GM10847 (cell line): ENCODE data around the gene ZNF586.
A peak's percentile ranks its signal among the peaks of the same experiment; 100 is the strongest.

Experiments used
- POLR2A ChIP-seq: IDR thresholded peaks from 2 replicates; pipeline ENCODE4 v1.6.1; 2011; ENCODE audit not compliant: insufficient read length; ENCODE audit errors: extremely low read depth

ZNF586 gene

GRCh38 chr19:57779220-57779845 is 9.9 kb downstream of the ZNF586 start:
- TF ChIP-seq POLR2A = no peak

- no peak for TF ChIP-seq POLR2A
Observed at GRCh38 chr19:57786286-57786685, 16.8 kb downstream of the ZNF586 start.

GRCh38 chr19:57786906-57787305 is 17.4 kb downstream of the ZNF586 start:
- no peak for TF ChIP-seq POLR2A

DNA sequence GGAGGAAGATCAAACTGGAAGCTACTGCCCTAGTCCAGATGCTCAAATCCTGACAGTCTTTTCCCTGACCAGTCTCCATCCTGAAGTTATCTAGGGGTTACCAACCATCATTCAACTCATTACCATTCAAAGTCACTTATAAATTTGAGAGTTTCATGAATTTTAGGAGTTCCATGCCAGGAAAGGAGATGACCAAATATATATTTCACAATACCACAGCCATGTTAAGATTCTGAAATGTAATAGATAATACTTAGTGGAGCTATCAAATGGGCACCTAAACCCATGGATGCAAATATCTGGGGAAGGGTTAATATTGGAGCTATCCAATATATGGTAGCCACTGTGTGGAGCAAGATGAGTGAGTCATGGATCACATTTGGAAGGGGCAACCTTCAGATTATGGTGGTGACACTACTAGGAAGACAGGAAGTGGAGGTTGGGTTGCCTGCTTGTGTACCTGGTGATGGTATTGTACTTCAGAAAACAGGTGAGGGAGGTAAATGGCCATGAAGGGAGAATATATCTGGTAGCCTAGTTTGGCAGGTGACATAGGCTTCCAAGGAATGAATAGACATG is 18.7 kb downstream of the ZNF586 start:
- TF ChIP-seq POLR2A = no peak

DNA sequence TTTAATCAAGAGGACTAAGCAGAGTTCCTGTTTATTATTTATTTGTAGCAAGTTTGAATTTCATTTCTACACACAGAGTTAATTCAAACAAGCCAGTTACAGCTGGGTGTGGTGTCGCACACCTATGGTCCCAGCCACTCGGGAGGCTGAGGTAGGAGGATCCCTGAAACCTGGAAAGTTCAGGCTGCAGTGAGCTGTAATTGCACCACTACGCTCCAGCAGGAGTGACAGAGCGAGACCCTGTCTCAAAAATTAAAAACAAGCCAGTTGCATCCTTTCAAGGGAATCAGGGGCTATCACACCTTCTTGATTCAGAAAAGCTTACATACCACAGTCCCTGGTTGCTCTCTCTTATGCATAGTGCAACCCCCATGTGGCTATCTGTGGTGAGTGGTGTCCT is 19.8 kb downstream of the ZNF586 start:
- no peak for TF ChIP-seq POLR2A

DNA sequence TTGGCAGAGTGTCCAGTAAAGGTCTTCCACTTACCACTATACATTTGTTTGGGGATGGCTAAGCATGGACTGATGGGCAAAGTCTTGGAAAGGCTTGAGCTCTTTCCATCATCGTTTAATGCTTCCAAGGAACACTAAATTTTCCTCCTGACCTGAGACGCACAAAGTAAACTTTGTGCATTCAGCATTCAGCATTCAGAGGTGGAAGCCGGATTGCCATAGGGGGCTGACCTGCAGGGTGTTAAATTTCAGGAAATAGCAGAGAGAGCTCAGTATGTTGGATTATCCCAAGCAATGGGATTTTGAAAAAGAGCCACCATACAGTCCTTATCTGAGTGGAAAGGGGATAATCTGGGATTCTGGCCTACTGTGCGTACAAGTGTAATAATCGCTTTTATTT is 31.2 kb downstream of the ZNF586 start:
- TF ChIP-seq POLR2A = no peak

DNA sequence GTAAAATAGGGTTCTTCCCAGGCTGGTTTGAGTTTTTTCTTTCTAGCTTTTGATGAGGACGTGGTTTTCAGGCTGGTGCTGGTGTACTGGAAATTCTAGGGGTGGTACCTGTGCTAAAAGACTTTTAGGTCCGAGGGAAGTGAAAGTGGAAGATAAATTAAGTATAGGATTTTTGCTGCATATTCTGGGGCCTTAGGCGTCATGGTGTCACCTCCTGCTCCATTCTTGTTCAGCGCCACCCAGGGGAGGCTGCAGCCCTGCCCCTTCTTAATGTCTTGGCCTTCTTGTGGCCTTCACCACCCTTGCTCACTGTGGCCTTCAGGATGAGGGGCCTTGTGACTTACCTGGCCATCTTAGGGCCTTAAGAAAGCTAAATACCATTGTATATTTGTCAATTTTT is 32.8 kb downstream of the ZNF586 start:
- TF ChIP-seq POLR2A = no peak

DNA sequence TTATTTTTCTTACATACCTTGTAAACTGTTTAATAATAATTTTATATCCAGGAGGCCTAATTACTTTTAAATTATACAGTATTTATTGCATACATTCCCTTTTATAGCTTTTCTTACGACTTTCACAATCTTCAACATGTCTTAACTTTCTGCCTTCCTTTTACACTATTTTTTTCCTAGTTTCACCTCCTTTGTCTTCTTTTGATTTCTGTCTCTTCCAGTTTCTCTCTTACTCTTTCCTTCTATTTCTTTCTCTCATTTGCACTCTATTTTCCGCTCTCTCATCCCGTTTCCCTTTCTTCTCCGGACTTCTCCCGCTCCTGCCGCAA is 33.8 kb downstream of the ZNF586 start:
- no peak for TF ChIP-seq POLR2A

GRCh38 chr19:57803594-57804325 is 34.3 kb downstream of the ZNF586 start:
- no peak for TF ChIP-seq POLR2A

DNA sequence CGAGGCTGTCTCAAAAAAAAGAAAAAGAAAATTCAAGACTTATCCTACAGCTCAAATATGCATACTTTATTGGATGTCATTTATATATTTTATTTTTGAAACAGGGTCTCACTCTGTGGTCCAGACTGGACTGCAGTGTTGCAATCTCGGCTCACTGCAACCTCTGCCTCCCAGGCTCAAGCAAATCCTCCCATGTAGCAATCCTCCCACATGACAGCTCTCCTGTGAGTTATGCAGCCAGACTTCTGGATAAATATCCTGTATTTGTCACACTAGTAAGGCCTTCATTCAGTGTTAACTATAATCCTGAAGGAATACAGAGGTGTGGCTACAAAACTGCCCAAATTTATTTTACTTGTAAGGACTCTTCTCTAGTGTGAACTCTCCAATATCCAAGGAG is 38.1 kb downstream of the ZNF586 start:
- no peak for TF ChIP-seq POLR2A

GRCh38 chr19:57812226-57812625 is 42.8 kb downstream of the ZNF586 start:
- no peak for TF ChIP-seq POLR2A

DNA sequence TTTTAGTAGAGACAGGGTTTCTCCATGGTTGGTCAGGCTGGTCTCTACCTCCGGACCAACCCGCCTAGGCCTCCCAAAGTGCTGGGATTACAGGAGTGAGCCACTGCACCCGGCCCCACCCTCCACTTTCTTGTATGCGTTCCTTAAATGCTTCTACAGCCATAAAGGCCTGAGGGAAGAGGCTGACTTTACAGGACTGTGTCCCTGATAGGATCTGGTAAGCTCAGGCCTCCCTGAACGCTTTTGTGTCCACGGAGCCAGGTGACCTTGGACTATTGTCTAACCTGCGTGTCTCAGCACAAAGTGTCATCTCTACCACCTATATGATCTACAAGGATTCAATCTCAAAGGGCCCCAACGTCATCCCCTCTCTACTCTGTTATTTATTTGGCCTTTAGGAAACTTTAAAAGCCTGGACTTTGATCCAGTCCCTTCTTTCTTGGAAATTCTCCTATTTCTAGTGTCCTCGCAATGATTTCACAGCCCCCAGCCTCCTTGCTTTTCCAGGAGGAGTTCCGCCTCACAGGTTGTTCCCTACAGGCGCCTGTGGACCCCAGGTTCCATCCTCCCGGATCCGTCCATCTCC is 44.5 kb downstream of the ZNF586 start:
- TF ChIP-seq POLR2A = no peak

DNA sequence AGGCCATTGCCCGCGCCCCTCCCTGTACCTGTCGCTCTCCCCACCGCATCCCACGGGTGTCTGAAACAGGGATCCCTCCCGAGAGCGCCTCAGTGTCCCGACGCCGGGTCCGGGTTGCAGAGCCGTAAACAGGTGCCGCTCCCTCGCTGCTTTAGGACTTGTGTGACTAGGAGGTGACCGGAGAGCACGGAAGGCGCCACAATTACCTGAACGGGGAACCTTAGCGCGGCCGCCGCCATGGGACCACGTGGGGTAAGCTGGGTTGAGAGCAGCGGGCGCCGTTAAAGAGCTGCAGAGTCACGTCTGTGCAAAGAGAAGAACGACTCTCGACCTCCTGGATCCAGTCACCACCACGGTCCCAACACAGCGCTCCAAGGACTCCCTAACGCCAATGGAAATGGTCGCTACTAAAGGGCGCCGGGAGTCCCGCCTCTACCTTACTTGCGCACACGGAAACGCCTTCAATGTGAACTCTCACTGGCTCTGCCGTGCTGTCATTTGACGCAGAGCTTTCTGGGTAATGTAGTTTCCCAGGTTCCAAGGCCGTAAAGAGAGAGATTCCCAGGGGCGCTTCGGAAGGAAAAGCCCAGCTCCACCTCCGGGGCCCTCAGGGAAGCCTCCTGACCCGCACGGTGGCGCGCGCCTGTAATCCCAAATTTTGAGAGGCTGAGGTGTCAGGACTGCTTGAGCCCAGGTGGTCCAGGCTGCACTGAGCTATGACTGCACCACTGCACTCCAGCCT is 45.2 kb downstream of the ZNF586 start, which contains the start of gene ZNF552:
TSS of gene ZNF552 (minus strand) at position 409 of the 742 bp plus-strand sequence. CDS start at position 239, 170 bp downstream.
- TF ChIP-seq POLR2A = peak; percentile 68

- no peak for TF ChIP-seq POLR2A
Observed at GRCh38 chr19:57815247-57816075, 46.0 kb downstream of the ZNF586 start.

DNA sequence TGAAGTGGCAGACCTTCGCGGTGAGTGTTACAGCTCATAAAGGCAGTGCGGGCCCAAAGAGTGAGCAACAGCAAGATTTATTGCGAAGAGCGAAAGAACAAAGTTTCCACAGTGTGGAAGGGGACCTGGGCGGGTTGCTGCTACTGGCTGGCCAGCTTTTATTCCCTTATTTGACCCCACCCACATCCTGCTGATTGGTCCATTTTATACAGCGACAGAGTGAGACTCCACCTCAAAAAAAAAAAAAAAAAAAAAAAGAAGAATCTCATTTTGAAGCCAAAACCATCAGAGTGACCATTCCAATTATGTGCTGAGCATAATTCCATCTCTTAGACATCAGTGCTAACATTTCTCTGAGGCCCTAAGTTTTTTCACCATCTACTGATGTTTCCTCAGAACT is 47.2 kb downstream of the ZNF586 start:
- no peak for TF ChIP-seq POLR2A
